ENCODE measurements around the gene CXCR2. TPM values are rescaled to one million over a fixed set of nuclear protein-coding genes. Genes with fewer than 3 reads are reported as not detected.

The CXCR2 gene
- total RNA-seq, 1 experiment from 2014 or later = 0.96 TPM

DNA sequence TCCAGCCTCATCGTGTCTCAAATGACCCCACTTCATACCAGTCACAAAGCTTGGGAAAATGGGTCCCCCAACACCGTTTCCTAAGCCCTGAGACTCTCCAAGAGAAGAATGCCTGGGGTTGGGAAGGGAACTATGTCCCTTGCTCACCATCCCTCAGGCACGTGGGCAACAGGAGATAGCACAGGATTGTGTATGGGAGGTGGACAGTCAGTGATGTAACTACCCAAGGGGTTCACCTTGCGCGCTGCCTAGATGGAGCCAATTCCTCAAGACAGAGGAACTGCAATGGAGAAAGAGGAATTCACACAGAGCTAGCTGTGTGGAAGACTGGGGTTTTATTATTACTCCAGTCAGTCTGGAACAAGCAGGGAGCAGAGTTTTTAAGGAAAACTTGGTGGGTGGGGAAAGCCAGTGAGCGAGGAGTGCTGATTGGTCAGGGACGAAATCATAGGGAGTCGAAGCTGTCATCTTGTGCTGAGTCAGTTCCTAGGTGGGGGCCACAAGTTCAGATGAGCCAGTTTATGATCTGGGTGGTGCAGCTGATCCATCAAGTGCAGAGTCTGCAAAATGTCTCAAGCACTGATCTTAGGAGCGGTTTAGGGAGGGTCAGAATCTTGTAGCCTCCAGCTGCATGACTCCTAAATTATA, 54.8 kb downstream of the CXCR2 start:
- no peak for DNase-seq (ENCODE audit: low spot score)
- peaks cover 19% of the 10 kb centered on the region for H3K27me3 Mint-ChIP-seq (ENCODE audit: low read depth)
- no peak overlapping the region for H3K4me3 Mint-ChIP-seq
- H3K27ac Mint-ChIP-seq = no peak overlapping the region
- H3K36me3 Mint-ChIP-seq = peaks cover 10% of the 10 kb centered on the region
- TF ChIP-seq SMAD3 (CRISPR knock-in tag; IDR thresholded peaks at IDR 0.05; ENCODE audit: borderline replicate concordance) = no peak
- TF ChIP-seq JUN (CRISPR knock-in tag; IDR thresholded peaks at IDR 0.05) = no peak
- no peak for TF ChIP-seq ZNF263 (CRISPR knock-in tag; IDR thresholded peaks at IDR 0.05; ENCODE audit: low read depth)
- no peak for TF ChIP-seq ETV6 (CRISPR knock-in tag; IDR thresholded peaks at IDR 0.05)
- TF ChIP-seq, protein P1, sequence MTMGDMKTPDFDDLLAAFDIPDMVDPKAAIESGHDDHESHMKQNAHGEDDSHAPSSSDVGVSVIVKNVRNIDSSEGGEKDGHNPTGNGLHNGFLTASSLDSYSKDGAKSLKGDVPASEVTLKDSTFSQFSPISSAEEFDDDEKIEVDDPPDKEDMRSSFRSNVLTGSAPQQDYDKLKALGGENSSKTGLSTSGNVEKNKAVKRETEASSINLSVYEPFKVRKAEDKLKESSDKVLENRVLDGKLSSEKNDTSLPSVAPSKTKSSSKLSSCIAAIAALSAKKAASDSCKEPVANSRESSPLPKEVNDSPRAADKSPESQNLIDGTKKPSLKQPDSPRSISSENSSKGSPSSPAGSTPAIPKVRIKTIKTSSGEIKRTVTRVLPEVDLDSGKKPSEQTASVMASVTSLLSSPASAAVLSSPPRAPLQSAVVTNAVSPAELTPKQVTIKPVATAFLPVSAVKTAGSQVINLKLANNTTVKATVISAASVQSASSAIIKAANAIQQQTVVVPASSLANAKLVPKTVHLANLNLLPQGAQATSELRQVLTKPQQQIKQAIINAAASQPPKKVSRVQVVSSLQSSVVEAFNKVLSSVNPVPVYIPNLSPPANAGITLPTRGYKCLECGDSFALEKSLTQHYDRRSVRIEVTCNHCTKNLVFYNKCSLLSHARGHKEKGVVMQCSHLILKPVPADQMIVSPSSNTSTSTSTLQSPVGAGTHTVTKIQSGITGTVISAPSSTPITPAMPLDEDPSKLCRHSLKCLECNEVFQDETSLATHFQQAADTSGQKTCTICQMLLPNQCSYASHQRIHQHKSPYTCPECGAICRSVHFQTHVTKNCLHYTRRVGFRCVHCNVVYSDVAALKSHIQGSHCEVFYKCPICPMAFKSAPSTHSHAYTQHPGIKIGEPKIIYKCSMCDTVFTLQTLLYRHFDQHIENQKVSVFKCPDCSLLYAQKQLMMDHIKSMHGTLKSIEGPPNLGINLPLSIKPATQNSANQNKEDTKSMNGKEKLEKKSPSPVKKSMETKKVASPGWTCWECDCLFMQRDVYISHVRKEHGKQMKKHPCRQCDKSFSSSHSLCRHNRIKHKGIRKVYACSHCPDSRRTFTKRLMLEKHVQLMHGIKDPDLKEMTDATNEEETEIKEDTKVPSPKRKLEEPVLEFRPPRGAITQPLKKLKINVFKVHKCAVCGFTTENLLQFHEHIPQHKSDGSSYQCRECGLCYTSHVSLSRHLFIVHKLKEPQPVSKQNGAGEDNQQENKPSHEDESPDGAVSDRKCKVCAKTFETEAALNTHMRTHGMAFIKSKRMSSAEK (CRISPR knock-in tag; IDR thresholded peaks at IDR 0.05; ENCODE audit: borderline replicate concordance) = no peak
- no peak for TF ChIP-seq PRRX2 (CRISPR knock-in tag; IDR thresholded peaks at IDR 0.05)
- TF ChIP-seq, protein P2, sequence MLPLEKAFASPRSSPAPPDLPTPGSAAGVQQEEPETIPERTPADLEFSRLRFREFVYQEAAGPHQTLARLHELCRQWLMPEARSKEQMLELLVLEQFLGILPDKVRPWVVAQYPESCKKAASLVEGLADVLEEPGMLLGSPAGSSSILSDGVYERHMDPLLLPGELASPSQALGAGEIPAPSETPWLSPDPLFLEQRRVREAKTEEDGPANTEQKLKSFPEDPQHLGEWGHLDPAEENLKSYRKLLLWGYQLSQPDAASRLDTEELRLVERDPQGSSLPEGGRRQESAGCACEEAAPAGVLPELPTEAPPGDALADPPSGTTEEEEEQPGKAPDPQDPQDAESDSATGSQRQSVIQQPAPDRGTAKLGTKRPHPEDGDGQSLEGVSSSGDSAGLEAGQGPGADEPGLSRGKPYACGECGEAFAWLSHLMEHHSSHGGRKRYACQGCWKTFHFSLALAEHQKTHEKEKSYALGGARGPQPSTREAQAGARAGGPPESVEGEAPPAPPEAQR (CRISPR knock-in tag; IDR thresholded peaks at IDR 0.05) = no peak
- POLR2A ChIA-PET = no interaction called here
- no peak for ATAC-seq
- H3K4me1 Mint-ChIP-seq = no peaks in the 10 kb centered on the region
- CTCF ChIA-PET = interaction anchor here (1.1 to 1.6 kb wide), 3 partner anchors 12 to 395 kb away, joined by 4 to 5 read pairs (median 4); no protein-coding TSS in a partner anchor
- peaks cover 25% of the 10 kb centered on the region for H3K9me3 Mint-ChIP-seq

- ChIA-PET CTCF (no interaction called here), POLR2A (no interaction called here)
- DNase-seq (ENCODE audit: low spot score) (no peak), ATAC-seq (no peak)
- no peak overlapping the region for H3K27ac Mint-ChIP-seq
- H3K4me3 Mint-ChIP-seq = no peak overlapping the region
- 0 out of 2 replicates have a peak, but pooled peaks cover 3% of the 10 kb centered on the region for H3K4me1 Mint-ChIP-seq
- H3K9me3 Mint-ChIP-seq = peaks cover 12% of the 10 kb centered on the region
- peaks cover 10% of the 10 kb centered on the region for H3K27me3 Mint-ChIP-seq (ENCODE audit: low read depth)
- no peak for TF ChIP-seq SMAD4 (CRISPR knock-in tag; IDR thresholded peaks at IDR 0.05)
- TF ChIP-seq, protein P1 (CRISPR knock-in tag; IDR thresholded peaks at IDR 0.05; ENCODE audit: borderline replicate concordance) = no peak
- TF ChIP-seq ZNF512 (CRISPR knock-in tag; IDR thresholded peaks at IDR 0.05; ENCODE audit: borderline replicate concordance) = no peak
- peaks cover 2% of the 10 kb centered on the region for H3K36me3 Mint-ChIP-seq
Observed at GRCh38 chr2:218184331-218184730, 58.5 kb downstream of the CXCR2 start.
